NT2/D1 (cell line): ENCODE measurements around the gene TNFRSF1B.

Experiments used
- DNase-seq: peaks from one replicate; pipeline ENCODE4 v3.0.0-alpha.2; 2011; ENCODE audit warnings: low read depth, low spot score
- H3K27me3 ChIP-seq: 2 replicates; pipeline ENCODE4 v1.6.0; 2011; ENCODE audit warnings: mild to moderate bottlenecking; ENCODE audit not compliant: insufficient read length, insufficient read depth
- H3K36me3 ChIP-seq: 2 replicates; pipeline ENCODE4 v1.6.1; 2011; ENCODE audit warnings: mild to moderate bottlenecking, low read length, mixed read lengths; ENCODE audit not compliant: insufficient read depth, insufficient read length
- H3K4me1 ChIP-seq: 2 replicates; pipeline ENCODE4 v1.5.1; 2011; ENCODE audit not compliant: insufficient read depth, insufficient read length
- H3K4me3 ChIP-seq: 2 replicates; pipeline ENCODE4 v1.5.1; 2011; ENCODE audit warnings: low read depth; ENCODE audit not compliant: insufficient read length
- H3K9ac ChIP-seq: 2 replicates; pipeline ENCODE4 v1.6.0; 2011; ENCODE audit warnings: low read depth; ENCODE audit not compliant: insufficient read length
- H3K9me3 ChIP-seq: 2 replicates; pipeline ENCODE4 v1.5.1; 2011; ENCODE audit warnings: mild to moderate bottlenecking, low read length; ENCODE audit not compliant: insufficient read depth
- SUZ12 ChIP-seq: IDR thresholded peaks from 2 replicates; pipeline ENCODE4 v1.6.1; 2011; ENCODE audit not compliant: insufficient read length, insufficient read depth; ENCODE audit errors: extremely low read depth
- YY1 ChIP-seq: IDR thresholded peaks from 2 replicates; pipeline ENCODE4 v1.6.1; 2011; ENCODE audit not compliant: insufficient read length, insufficient read depth
- ZNF274 ChIP-seq: IDR thresholded peaks from 2 replicates; pipeline ENCODE4 v1.6.1; 2011; ENCODE audit warnings: mild to moderate bottlenecking, low read depth, low read length

TNFRSF1B gene

DNA sequence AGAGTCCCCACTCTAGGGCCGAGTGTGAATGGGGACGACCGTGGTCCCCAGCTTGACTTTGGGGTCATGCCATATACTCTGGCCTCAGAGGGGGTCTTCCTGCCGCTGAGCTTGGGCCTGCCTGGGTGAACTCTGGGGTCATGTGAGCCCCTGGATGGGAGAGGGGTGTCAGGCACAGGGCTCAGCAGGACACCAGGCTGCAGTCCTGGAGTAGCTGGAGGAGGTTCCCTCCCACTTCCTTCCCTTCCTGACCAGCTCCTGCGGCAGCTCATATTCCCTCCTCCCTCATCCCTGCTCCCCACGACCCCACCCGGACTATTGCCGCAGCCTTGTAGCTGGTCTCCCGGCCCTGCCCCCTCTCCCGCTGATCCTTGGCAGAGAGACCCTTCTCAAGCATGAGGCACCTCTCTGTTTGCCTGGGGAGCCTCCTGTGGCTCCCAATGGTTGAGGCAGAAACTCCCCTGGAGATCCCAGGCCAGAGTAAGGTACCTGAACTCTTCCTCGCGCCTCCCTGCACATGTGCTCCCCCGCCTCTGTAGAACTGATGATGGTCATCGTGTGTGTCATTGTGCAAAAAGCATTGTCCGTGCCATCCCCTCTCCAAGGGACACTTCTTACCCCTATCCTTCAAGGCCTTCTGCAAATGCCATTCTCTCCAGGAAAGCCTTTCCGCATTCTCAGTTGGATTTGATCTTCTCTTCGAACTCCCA is 1.8 kb downstream of the TNFRSF1B start:
- H3K4me3 ChIP-seq = no peak overlapping the region
- H3K27me3 ChIP-seq = peaks cover 34% of the 10 kb centered on the region

DNA sequence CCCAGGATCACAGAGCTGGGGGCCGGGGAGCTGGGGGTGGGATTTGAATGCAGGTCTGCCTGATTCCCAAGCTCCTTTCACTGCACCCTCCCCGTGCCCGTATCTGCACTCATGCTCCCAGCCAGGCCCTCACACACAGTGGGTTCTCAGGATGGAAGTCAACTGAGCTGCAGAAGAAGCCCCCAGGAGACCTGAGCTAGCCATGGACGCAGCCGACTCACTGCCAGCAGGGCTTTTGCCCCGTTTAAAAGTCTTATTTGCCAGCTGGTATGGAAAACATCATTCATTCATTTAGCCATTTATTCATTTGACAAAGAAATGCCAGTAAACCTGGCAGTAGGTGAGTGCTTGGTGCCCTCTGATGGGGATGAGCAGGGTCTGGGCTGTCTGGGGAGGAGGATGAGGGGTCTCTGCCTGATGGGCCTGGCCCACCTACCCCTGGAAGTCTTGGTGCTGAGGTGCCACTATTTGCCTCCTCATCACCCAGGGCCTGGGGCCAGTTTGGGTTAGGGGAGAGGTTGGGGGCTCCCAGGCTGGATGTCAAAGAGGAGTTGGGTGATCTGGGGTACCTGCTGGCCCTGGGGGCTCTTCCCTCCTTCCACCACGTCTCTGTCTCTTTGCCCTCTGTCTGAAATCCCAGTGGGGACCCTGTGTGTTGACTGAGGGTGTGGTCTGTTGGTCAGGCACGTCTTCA is 2.8 kb downstream of the TNFRSF1B start:
- H3K9me3 ChIP-seq = no peaks in the 10 kb centered on the region
- no peak overlapping the region for H3K9ac ChIP-seq
- H3K36me3 ChIP-seq = no peaks in the 10 kb centered on the region
- H3K4me3 ChIP-seq = no peak overlapping the region
- H3K4me1 ChIP-seq = peaks cover 10% of the 10 kb centered on the region
- DNase-seq = no peak
- peaks cover 34% of the 10 kb centered on the region for H3K27me3 ChIP-seq
- TF ChIP-seq SUZ12 (no peak), ZNF274 (no peak), YY1 (no peak)

More for the DNA sequence above, 1.8 kb downstream of the TNFRSF1B start:
- Histone ChIP-seq H3K36me3 (no peaks in the 10 kb centered on the region), H3K9ac (peak overlapping the region; percentile 32), H3K4me1 (peaks cover 9% of the 10 kb centered on the region), H3K9me3 (no peaks in the 10 kb centered on the region)
- DNase-seq = no peak
- TF ChIP-seq ZNF274 = no peak
- no peak for TF ChIP-seq SUZ12
- no peak for TF ChIP-seq YY1

- Histone ChIP-seq H3K4me3 (no peak overlapping the region), H3K4me1 (peaks cover 13% of the 10 kb centered on the region), H3K27me3 (peaks cover 29% of the 10 kb centered on the region), H3K36me3 (no peaks in the 10 kb centered on the region), H3K9ac (no peak overlapping the region), H3K9me3 (no peaks in the 10 kb centered on the region)
- no peak for DNase-seq
- TF ChIP-seq SUZ12 = no peak
- no peak for TF ChIP-seq YY1
- TF ChIP-seq ZNF274 = no peak
Observed at GRCh38 chr1:12170263-12170671, 3.5 kb downstream of the TNFRSF1B start.

DNA sequence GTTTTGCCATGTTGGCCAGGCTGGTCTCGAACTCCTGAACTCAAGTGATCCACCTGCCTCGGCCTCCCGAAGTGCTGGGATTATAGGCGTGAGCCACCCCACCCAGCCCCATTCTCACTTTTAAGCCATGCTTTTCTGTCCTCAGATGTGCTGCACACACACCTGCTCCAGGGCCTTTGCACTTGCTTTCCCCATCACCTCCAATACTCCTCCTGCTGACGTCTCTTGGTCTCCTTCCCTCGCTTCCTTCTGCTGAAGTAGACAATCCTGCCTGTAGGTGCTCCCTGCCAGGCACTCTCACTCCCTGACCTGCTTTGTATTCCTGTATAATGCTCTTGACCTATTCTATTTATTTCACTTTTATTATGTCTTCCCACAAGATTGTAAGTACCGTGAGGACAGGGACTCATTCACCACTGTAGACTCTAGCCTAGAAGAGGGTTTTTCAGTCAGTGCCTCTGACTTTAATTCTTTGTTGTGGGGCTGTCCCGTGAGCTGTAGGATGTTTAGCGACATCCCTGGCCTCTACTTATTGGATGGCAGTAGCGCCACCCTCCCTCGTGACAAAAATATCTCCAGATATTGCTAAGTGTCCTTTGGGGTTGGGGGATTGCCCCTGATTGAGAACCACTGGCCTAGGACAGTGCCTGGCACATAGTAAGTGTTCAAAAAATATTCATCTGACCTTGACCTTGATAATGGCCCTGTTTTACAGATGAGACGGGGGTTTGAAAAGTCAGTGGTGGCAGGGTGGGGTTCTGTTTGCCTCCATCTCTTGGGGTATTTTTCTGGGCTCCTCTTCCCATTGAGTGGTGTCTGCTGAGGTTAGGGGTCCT is 4.6 kb downstream of the TNFRSF1B start:
- H3K36me3 ChIP-seq = no peaks in the 10 kb centered on the region
- H3K9ac ChIP-seq = no peak overlapping the region
- no peak overlapping the region for H3K4me3 ChIP-seq
- DNase-seq = no peak
- TF ChIP-seq YY1 (no peak), ZNF274 (no peak), SUZ12 (no peak)
- peaks cover 20% of the 10 kb centered on the region for H3K27me3 ChIP-seq
- no peaks in the 10 kb centered on the region for H3K9me3 ChIP-seq
- peaks cover 14% of the 10 kb centered on the region for H3K4me1 ChIP-seq

DNA sequence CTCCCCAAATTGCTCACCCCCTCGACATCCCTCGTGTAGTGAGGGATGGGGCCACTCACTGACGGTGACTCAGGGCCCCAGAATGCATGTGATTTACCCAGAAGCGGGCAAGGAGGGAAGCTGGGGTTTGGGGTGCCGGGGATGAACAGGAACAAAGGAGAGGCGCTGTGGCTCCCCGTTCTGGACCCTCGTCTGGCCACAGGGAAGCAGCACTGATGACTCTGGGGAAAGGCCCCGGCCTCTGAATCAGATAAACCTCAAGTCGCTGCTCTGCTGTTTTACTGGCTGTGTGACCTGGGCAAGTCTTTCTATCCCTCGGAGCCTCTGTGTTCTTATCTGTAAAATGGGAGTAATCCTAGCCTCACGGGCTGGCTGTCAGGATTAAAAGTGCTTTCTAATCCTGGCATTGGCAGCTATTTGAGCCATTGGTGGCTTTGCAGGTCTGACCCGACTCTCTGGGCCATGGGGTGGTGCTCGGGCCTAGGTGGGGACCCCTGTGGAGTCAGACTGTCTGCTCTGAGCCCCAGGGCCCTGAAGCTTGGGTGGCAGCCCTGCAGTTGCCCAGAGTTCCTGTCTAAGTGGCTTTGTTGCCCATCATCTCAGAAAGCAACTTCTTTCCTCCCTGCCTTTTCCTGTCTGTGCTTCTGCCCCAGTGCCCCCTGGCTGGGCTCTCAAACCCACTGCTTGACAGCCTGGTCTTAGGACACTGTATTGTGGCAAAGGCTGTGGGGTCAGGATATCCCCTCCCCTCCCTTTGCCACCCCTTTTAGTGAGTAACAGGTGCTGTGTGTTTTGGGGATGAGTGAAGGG is 5.5 kb downstream of the TNFRSF1B start:
- H3K36me3 ChIP-seq = no peaks in the 10 kb centered on the region
- TF ChIP-seq YY1 (no peak), SUZ12 (no peak), ZNF274 (no peak)
- DNase-seq = no peak
- H3K4me3 ChIP-seq = no peak overlapping the region
- H3K9me3 ChIP-seq = no peaks in the 10 kb centered on the region
- no peak overlapping the region for H3K9ac ChIP-seq
- peaks cover 13% of the 10 kb centered on the region for H3K27me3 ChIP-seq
- peaks cover 18% of the 10 kb centered on the region for H3K4me1 ChIP-seq

DNA sequence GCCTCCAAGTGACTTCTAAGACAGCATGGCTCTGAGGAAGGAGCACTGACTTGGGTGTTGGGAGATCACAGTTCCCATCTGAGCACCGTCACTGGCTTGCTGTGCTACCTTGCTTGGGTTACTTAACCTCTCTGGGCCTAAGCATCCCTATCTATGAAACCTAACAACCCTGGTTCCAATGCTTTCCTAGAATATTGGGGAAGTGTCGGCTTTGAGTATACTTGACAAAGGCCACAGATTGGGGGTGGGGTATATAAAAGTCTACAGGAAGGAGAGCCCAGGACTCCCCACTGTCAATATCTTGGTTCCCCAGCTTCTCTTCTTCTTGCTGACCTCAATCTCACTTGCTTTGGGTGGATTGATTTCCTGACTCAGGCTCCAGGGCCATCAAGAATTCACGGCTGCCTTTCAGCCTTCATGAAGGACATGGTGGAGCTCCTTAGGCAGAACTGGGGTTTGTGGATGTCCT is 6.3 kb downstream of the TNFRSF1B start:
- DNase-seq = no peak
- TF ChIP-seq SUZ12 (no peak), YY1 (no peak), ZNF274 (no peak)
- Histone ChIP-seq H3K4me1 (peaks cover 23% of the 10 kb centered on the region), H3K36me3 (no peaks in the 10 kb centered on the region), H3K4me3 (no peak overlapping the region), H3K9ac (no peak overlapping the region), H3K27me3 (peaks cover 4% of the 10 kb centered on the region), H3K9me3 (no peaks in the 10 kb centered on the region)
